Panc1 (cell line): Measurements from ENCODE around the gene FGD4. TPM values are rescaled to one million over a fixed set of nuclear protein-coding genes. Genes with fewer than 3 reads are reported as not detected.

Experiments
- ATAC-seq: fragments of 200-7000 bp; cut with Tn5 transposase; 2 replicates; pipeline ENCODE4 v1.9.1; 2020; ENCODE audit warnings: mild to moderate bottlenecking, moderate library complexity
- BruUV-seq: library from RNA; stranded (reverse); fragments of 400-500 nt; replicated peaks from 2 replicates; lab custom pipeline; 2021; lab: Mats Ljungman, UMichigan
- CTCF ChIA-PET: fragments of 300-600 bp; sonication (Branson Sonifier 250); formaldehyde crosslinking; loops from one replicate; lab custom pipeline; 2022; ENCODE audit warnings: antibody characterized with exemption; lab: Charles Lee
- POLR2A ChIA-PET: fragments of 300-600 bp; sonication (Branson Sonifier 250); formaldehyde crosslinking; loops from one replicate; lab custom pipeline; 2022; ENCODE audit warnings: antibody characterized with exemption; lab: Charles Lee
- DNase-seq: peaks from one replicate; pipeline ENCODE4 v3.0.0-alpha.2; 2010; ENCODE audit warnings: low read depth, low spot score
- H3K27ac ChIP-seq: 2 replicates; pipeline ENCODE4 v1.5.1; 2011; ENCODE audit warnings: mild to moderate bottlenecking, low read length, inconsistent platforms
- H3K27me3 ChIP-seq: fragments of 200-500 bp; sonication (Bioruptor generic); 2 replicates; pipeline ENCODE4 v1.6.0; 2014; ENCODE audit warnings: low read length, inconsistent platforms; ENCODE audit not compliant: control insufficient read depth, insufficient read depth
- H3K36me3 ChIP-seq: fragments of 200-500 bp; sonication (Bioruptor generic); 2 replicates; pipeline ENCODE4 v1.5.1; 2014; ENCODE audit warnings: inconsistent platforms, mild to moderate bottlenecking, low read length, moderate library complexity; ENCODE audit not compliant: control insufficient read depth, insufficient read depth
- H3K4me1 ChIP-seq: 2 replicates; pipeline ENCODE4 v1.5.1; 2011; ENCODE audit warnings: inconsistent platforms, mild to moderate bottlenecking, low read length, moderate library complexity; ENCODE audit not compliant: control insufficient read depth, insufficient read depth
- H3K4me3 ChIP-seq, 2 experiments: 2 replicates each; pipeline ENCODE4 v1.5.1; 2011 to 2012; ENCODE audit warnings: low read depth in 2 of 2, low read length in 2 of 2, mild to moderate bottlenecking in 2 of 2, inconsistent platforms in 1 of 2, moderate library complexity in 1 of 2
- H3K9me3 ChIP-seq: fragments of 200-500 bp; sonication (Bioruptor generic); 2 replicates; pipeline ENCODE4 v1.5.1; 2014; ENCODE audit warnings: low read depth, mild to moderate bottlenecking, inconsistent platforms, low read length, moderate library complexity; ENCODE audit not compliant: control insufficient read depth, insufficient read depth
- CTCF ChIP-seq: fragments of 450-650 bp; IDR thresholded peaks from 2 replicates; pipeline ENCODE4 v1.5.1; 2017; ENCODE audit warnings: mild to moderate bottlenecking
- POLR2AphosphoS5 ChIP-seq: IDR thresholded peaks from 2 replicates; pipeline ENCODE4 v1.6.1; 2012; ENCODE audit warnings: mild to moderate bottlenecking, low read depth, low read length, moderate library complexity
- REST ChIP-seq, 2 experiments: IDR thresholded peaks; 2 replicates each; pipeline ENCODE4 v1.6.1; 2011 to 2012; ENCODE audit warnings: low read depth in 2 of 2, control low read depth in 1 of 2, low read length in 1 of 2, mild to moderate bottlenecking in 1 of 2, moderate library complexity in 1 of 2; ENCODE audit not compliant: insufficient read depth in 1 of 2
- SIN3A ChIP-seq: IDR thresholded peaks from 2 replicates; pipeline ENCODE4 v1.6.1; 2012; ENCODE audit warnings: low read depth, mild to moderate bottlenecking, low read length, moderate library complexity, borderline replicate concordance; ENCODE audit not compliant: insufficient read depth
- TCF7L2 ChIP-seq: IDR thresholded peaks from 2 replicates; pipeline ENCODE4 v1.6.1; 2011; ENCODE audit warnings: mild to moderate bottlenecking, low read depth, low read length, inconsistent platforms
- in situ Hi-C: cut with HindIII; loops from 2 replicates; pipeline ENCODE4 v1.10.0; 2016; ENCODE audit warnings: low sequenced_read_pairs, low pct_unique_long_range_greater_than_20kb
- intact Hi-C: fragments of 100-400 bp; cut with micrococcal nuclease; formaldehyde crosslinking; loops from one replicate; pipeline ENCODE4 v1.10.0; 2022; ENCODE audit not compliant: unreplicated experiment
- total RNA-seq: library from RNA; stranded (reverse); gene quantifications from one replicate; pipeline ENCODE4 v1.2.1, GENCODE V29; 2021; ENCODE audit not compliant: unreplicated experiment

Gene FGD4
- total RNA-seq, 1 experiment from 2014 or later, result 5.0 TPM

GRCh38 chr12:32603858-32604257 is 204.5 kb downstream of the FGD4 start:
- DNase-seq (no peak), ATAC-seq (no peak)
- no peak overlapping the region for H3K27ac ChIP-seq
- H3K4me3 ChIP-seq, result no peak overlapping the region
- H3K27me3 ChIP-seq, result no peaks in the 10 kb centered on the region
- no peaks in the 10 kb centered on the region for H3K36me3 ChIP-seq
- H3K9me3 ChIP-seq, result no peaks in the 10 kb centered on the region
- no peaks in the 10 kb centered on the region for H3K4me1 ChIP-seq
- no peak for TF ChIP-seq CTCF
- TF ChIP-seq SIN3A, result no peak
- TF ChIP-seq REST (IDR thresholded peaks at IDR 0.05; ENCODE audit: insufficient read depth in 1 of 2, low read depth in 2 of 2, low read length in 1 of 2), result no peak
- no peak for TF ChIP-seq POLR2AphosphoS5
- TF ChIP-seq TCF7L2, result no peak
- intact Hi-C loops, result no loop called here
- POLR2A ChIA-PET, result no interaction called here
- CTCF ChIA-PET, result no interaction called here
- no TSS peak for BruUV-seq
- in situ Hi-C loops, result no loop called here

- ChIA-PET CTCF (no interaction called here), POLR2A (interaction anchor here (0.6 kb wide), 1 partner anchor 48 kb away, joined by 3 read pairs; no protein-coding TSS in a partner anchor)
- no peaks in the 10 kb centered on the region for H3K4me1 ChIP-seq
- no peaks in the 10 kb centered on the region for H3K9me3 ChIP-seq
- DNase-seq (no peak), ATAC-seq (no peak)
- no peaks in the 10 kb centered on the region for H3K27me3 ChIP-seq
- H3K36me3 ChIP-seq, result no peaks in the 10 kb centered on the region
- intact Hi-C loops (no loop called here), in situ Hi-C loops (no loop called here)
- H3K27ac ChIP-seq, result no peak overlapping the region
- TF ChIP-seq TCF7L2 (no peak), POLR2AphosphoS5 (no peak), SIN3A (no peak), CTCF (no peak), REST (IDR thresholded peaks at IDR 0.05; ENCODE audit: insufficient read depth in 1 of 2, low read depth in 2 of 2, low read length in 1 of 2) (no peak)
- H3K4me3 ChIP-seq, result no peak overlapping the region
- BruUV-seq, result no TSS peak
These were observed 205.2 kb downstream of the FGD4 start for GRCh38 chr12:32604565-32604964.
